Stimulated activated naive CD8-positive, alpha-beta T cell treated with anti-CD3 and anti-CD28 coated beads, Interleukin-15, Interleukin-2, amounts not matched to agents 100 ng/mL and 50 ng/mL, for 24 hours (primary cell): Measurements from ENCODE around the gene CSNK2B.

ENCODE experiments used
- H3K27ac Mint-ChIP-seq: one replicate; pipeline ENCODE4 v1.8.0; 2021; ENCODE audit warnings: mild to moderate bottlenecking, mixed read lengths
- H3K27me3 Mint-ChIP-seq: one replicate; pipeline ENCODE4 v1.8.0; 2021; ENCODE audit warnings: mixed read lengths
- H3K36me3 Mint-ChIP-seq: one replicate; pipeline ENCODE4 v1.8.0; 2021; ENCODE audit warnings: low read depth, mixed read lengths
- H3K4me1 Mint-ChIP-seq: one replicate; pipeline ENCODE4 v1.8.0; 2021; ENCODE audit warnings: low read depth, mixed read lengths
- H3K4me3 Mint-ChIP-seq: one replicate; pipeline ENCODE4 v1.8.0; 2021; ENCODE audit warnings: mild to moderate bottlenecking, mixed read lengths
- H3K9me3 Mint-ChIP-seq: one replicate; pipeline ENCODE4 v1.8.0; 2021; ENCODE audit warnings: mixed read lengths

CSNK2B gene

GRCh38 chr6:31687860-31688693 lies 22.2 kb downstream of the CSNK2B start:
- Mint-ChIP-seq H3K27me3 (no peaks in the 10 kb centered on the region), H3K27ac (no peak overlapping the region), H3K4me1 (peaks cover 16% of the 10 kb centered on the region), H3K4me3 (no peak overlapping the region), H3K36me3 (peaks cover 30% of the 10 kb centered on the region), H3K9me3 (no peaks in the 10 kb centered on the region)

- H3K27me3 Mint-ChIP-seq = no peaks in the 10 kb centered on the region
- H3K4me3 Mint-ChIP-seq = no peak overlapping the region
- H3K36me3 Mint-ChIP-seq = peaks cover 33% of the 10 kb centered on the region
- peak overlapping the region; percentile 49 for H3K27ac Mint-ChIP-seq
- peaks cover 16% of the 10 kb centered on the region for H3K4me1 Mint-ChIP-seq
- no peaks in the 10 kb centered on the region for H3K9me3 Mint-ChIP-seq
Measured at GRCh38 chr6:31689249-31690110, 23.6 kb downstream of the CSNK2B start.

GRCh38 chr6:31690231-31691077 lies 24.6 kb downstream of the CSNK2B start:
- Mint-ChIP-seq H3K27ac (peak overlapping the region; percentile 60), H3K4me3 (no peak overlapping the region), H3K9me3 (no peaks in the 10 kb centered on the region), H3K4me1 (peaks cover 16% of the 10 kb centered on the region), H3K36me3 (peaks cover 41% of the 10 kb centered on the region), H3K27me3 (no peaks in the 10 kb centered on the region)

DNA sequence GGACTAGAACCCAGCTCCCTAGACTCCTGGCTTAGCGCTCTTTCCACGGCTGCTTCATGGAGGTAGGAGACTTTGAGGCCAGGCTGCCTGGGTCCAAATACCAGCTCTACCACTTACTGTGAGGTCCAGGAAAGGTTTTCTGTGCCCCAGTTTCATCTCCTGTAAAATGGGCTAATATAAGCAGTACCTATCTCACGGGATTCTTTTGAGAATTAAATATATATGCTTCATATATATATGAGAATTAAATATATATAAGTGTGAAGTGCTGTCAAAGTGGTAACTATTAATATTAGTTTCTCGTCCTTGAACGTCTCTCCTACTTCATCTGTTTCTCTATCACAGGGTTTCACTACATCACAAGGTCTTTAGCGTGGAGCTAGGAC lies 25.2 kb downstream of the CSNK2B start:
- no peaks in the 10 kb centered on the region for H3K27me3 Mint-ChIP-seq
- peaks cover 41% of the 10 kb centered on the region for H3K36me3 Mint-ChIP-seq
- peak overlapping the region; percentile 60 for H3K27ac Mint-ChIP-seq
- H3K4me1 Mint-ChIP-seq = peaks cover 16% of the 10 kb centered on the region
- H3K9me3 Mint-ChIP-seq = no peaks in the 10 kb centered on the region
- H3K4me3 Mint-ChIP-seq = no peak overlapping the region

DNA sequence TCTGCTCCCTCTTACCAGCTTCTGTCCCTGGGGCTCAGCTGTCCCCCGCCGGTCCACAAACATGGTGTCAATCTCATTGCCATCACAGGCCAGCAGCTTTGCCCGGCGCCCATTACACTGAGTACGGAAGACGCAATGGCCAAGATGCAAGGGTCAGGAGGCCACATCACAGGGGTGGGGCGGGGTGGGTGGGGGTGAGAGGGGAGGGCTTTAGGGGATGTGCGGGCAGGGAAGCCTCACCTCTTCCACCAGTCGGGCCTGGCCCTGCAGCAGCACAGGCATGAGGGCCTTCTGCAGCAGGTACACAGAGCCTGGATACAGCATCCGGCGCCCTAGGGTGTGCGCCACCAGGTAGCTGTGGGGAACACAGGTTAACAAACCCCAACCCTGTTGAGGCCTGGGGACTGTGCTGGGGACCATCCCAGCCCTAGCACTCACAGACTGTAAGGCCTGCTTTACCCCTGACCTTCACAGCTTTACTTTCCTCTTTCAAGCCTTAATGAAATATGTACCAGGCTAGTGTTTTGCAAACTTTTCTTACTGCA lies 25.8 kb downstream of the CSNK2B start:
- Mint-ChIP-seq H3K27me3 (no peaks in the 10 kb centered on the region), H3K27ac (no peak overlapping the region), H3K9me3 (no peaks in the 10 kb centered on the region), H3K4me1 (peaks cover 16% of the 10 kb centered on the region), H3K4me3 (no peak overlapping the region), H3K36me3 (peaks cover 45% of the 10 kb centered on the region)

- Mint-ChIP-seq H3K9me3 (no peaks in the 10 kb centered on the region), H3K36me3 (peaks cover 45% of the 10 kb centered on the region), H3K4me1 (peaks cover 17% of the 10 kb centered on the region), H3K27me3 (no peaks in the 10 kb centered on the region), H3K4me3 (no peak overlapping the region), H3K27ac (no peak overlapping the region)
Measured at GRCh38 chr6:31692353-31692752, 26.5 kb downstream of the CSNK2B start.

DNA sequence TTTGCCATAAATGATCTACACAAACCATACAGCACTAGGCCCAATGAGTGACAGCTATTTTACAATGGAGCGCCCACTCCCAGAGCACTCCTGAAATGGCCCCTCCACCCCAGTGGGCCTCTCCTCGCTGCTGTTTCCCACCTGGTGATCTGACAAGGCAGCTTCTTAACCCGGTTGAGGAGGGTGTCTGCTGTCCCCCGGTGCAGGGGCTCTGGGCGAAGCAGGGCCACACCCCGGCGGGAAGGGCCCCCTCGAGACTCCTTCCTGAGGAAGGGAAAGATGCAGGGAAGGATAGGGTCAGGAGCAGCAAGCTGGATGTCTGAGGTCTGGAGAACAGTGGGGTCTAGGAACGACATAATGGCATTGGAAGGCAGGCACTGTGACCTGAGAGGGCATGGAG lies 27.0 kb downstream of the CSNK2B start:
- no peak overlapping the region for H3K27ac Mint-ChIP-seq
- peaks cover 23% of the 10 kb centered on the region for H3K4me1 Mint-ChIP-seq
- H3K9me3 Mint-ChIP-seq = no peaks in the 10 kb centered on the region
- H3K27me3 Mint-ChIP-seq = no peaks in the 10 kb centered on the region
- H3K36me3 Mint-ChIP-seq = peaks cover 47% of the 10 kb centered on the region
- H3K4me3 Mint-ChIP-seq = no peak overlapping the region

DNA sequence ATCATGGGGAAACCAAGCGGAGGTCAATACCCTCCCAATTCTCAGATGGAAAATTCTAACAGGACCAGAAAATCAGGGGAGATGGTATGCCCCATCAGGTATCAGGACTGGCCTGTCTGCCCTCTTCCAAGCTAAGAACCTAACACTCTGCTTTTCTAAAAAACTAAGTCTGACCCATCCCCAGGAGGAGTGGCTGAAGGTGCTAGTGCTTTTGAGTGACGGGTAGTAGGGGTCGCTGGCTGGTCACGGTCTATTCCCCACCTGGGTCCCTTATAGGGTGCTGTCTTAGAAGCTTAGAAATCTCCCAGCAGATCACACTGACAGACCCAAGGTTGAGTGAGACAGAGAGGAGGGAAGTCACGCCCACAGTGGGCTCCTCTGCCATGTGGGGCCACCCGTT lies 27.7 kb downstream of the CSNK2B start:
- Mint-ChIP-seq H3K36me3 (peaks cover 48% of the 10 kb centered on the region), H3K27ac (no peak overlapping the region), H3K9me3 (no peaks in the 10 kb centered on the region)

GRCh38 chr6:31697555-31697954 lies 31.7 kb downstream of the CSNK2B start:
- no peaks in the 10 kb centered on the region for H3K9me3 Mint-ChIP-seq
- peak overlapping the region; percentile 26 for H3K27ac Mint-ChIP-seq
- H3K27me3 Mint-ChIP-seq = no peaks in the 10 kb centered on the region
- peaks cover 27% of the 10 kb centered on the region for H3K4me1 Mint-ChIP-seq
- peaks cover 42% of the 10 kb centered on the region for H3K36me3 Mint-ChIP-seq
- no peak overlapping the region for H3K4me3 Mint-ChIP-seq

More for the DNA sequence above, 27.7 kb downstream of the CSNK2B start:
- Mint-ChIP-seq H3K27me3 (no peaks in the 10 kb centered on the region), H3K4me1 (peaks cover 25% of the 10 kb centered on the region), H3K4me3 (no peak overlapping the region)

DNA sequence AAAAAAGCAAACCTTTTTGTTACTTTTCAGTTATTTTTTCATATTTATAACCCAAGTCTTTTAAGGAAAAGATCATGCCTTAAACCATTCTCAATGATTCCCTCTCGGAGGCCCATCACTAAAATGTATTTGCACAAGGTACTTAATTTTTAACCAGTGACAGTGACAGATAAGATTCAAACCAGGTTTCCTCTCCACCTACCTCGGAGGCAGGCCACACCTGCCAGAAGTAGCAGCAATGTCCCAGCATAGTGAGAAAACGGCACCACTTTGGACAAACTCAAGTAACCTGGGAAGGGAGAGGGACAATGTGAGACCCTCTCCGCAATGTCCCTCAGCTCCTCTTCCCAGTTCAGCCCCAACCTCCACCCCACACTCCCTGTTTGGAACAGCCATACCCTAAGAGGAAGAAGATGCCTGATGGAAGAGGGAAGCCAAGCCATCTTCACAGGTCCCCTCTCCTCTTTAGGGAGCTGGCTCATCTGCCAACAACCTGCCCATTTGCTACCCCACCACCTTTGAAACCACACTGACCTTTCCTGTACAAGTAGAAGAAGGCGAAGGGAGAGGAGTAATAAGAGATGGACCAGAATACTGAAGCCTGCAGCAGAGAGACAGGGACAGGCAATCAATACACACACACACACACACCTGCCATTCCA lies 35.0 kb downstream of the CSNK2B start:
- peak overlapping the region; percentile 32 for H3K27ac Mint-ChIP-seq
- H3K9me3 Mint-ChIP-seq = no peaks in the 10 kb centered on the region
- H3K4me1 Mint-ChIP-seq = peaks cover 31% of the 10 kb centered on the region
- no peaks in the 10 kb centered on the region for H3K27me3 Mint-ChIP-seq
- H3K4me3 Mint-ChIP-seq = peak overlapping the region; percentile 100
- H3K36me3 Mint-ChIP-seq = peaks cover 26% of the 10 kb centered on the region

GRCh38 chr6:31701666-31702404 lies 36.0 kb downstream of the CSNK2B start:
- H3K9me3 Mint-ChIP-seq = no peaks in the 10 kb centered on the region
- peak overlapping the region; percentile 100 for H3K4me3 Mint-ChIP-seq
- H3K27me3 Mint-ChIP-seq = no peaks in the 10 kb centered on the region
- peak overlapping the region; percentile 98 for H3K27ac Mint-ChIP-seq
- peaks cover 31% of the 10 kb centered on the region for H3K4me1 Mint-ChIP-seq
- H3K36me3 Mint-ChIP-seq = peaks cover 21% of the 10 kb centered on the region

DNA sequence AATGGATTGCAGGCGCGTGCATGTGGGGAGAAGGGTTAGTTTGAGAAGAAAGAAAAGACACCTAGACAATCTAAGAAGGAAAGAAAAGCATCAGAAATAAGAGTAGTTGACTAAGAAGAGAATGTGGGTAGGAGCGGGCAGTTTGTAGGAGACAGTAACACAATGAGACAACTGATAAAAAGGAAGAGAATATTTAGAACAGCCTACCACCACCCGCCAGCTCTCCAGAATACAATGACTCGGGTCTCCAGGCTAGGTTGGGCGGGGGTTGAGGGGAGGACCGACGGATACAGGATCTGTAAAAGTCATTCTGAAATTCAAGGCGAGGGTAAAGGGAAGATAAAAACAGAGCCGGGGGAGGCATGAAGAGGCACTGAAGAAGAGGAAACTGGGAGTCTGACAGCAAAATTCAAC lies 36.5 kb downstream of the CSNK2B start:
- no peaks in the 10 kb centered on the region for H3K9me3 Mint-ChIP-seq
- peak overlapping the region; percentile 100 for H3K4me3 Mint-ChIP-seq
- H3K27me3 Mint-ChIP-seq = no peaks in the 10 kb centered on the region
- peak overlapping the region; percentile 98 for H3K27ac Mint-ChIP-seq
- peaks cover 29% of the 10 kb centered on the region for H3K4me1 Mint-ChIP-seq
- peaks cover 17% of the 10 kb centered on the region for H3K36me3 Mint-ChIP-seq

DNA sequence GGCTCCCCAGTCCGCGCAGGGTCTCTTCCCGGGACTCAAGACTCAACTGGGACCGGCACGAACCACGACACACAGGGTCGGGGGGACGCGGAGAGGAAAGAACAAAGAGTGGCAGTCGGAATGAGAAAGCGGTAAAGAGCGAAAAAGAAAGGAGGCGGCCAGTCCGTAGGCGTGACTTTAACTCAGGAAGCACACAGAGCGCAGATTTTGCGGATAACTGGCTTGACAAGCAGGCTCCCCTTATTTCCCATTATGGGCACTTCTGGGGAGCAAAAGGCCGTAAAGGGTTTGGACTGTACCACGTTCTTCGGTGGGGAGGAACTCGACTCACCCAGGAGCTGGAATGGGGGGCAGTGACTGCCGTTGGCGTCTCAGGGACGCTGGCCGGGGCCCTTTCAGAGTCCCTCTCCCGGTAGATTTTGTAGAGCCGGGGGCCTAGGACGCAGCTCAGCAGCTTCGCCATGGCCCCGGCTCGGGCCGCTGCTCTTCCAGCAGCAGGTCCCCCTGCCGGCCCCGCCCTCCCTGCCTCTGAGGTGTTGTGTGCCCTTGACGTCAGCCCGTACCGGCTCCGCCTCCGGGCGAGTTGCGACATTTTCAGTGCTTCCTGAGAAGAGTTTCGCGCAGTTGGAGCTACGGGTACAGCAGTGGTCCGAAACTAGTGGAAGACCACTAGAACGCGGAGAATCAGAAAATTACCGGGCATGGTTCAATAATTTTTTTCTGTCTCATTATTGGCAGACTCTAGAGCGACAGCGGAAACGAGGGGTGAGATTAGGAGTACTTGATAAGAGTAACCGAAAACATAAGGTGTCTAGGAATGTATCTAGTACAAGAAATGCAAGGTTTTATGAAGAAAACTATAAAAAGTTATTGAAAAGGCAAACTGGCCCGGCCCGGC lies 37.2 kb downstream of the CSNK2B start, which contains the start of gene ABHD16A:
Gene ABHD16A (minus strand): TSS at position 506 of the 898 bp plus-strand sequence. CDS start 43 bp downstream, at position 463.
- Mint-ChIP-seq H3K9me3 (no peaks in the 10 kb centered on the region), H3K36me3 (peaks cover 11% of the 10 kb centered on the region), H3K27me3 (no peaks in the 10 kb centered on the region), H3K4me1 (peaks cover 22% of the 10 kb centered on the region), H3K4me3 (peak within 1 kb of the TSS; percentile 100), H3K27ac (peak within 1 kb of the TSS; percentile 98)
